SK-N-DZ (cell line): Measurements from ENCODE around the gene LRRC31.

Experiments used
- DNase-seq: peaks from one replicate; pipeline ENCODE4 v3.0.0-alpha.2; 2015; ENCODE audit warnings: low spot score

Gene LRRC31

DNA sequence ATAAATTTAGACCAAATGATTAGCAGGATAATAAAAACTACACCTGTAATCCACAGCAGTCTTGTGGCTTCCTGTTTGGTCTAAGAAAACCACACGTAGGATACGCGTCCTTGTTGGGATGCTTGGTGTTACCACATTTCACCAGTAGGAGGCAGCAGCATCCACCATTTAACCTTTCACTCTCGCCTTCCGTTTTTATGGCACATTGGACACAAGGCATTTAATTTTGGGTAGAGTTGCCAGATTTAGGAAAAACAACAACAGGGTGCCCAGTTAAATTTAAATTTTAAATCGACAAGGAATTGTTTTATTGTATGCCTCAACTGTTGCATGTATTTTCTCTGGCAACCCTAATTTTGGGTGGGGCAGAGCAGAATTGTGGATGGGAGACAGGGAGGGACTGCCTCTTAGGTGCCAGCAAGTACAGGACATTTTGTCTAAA is 6.3 kb downstream of the LRRC31 start:
- DNase-seq: peak; percentile 71

- no peak for DNase-seq
Observed at GRCh38 chr3:169861871-169862270, 7.9 kb downstream of the LRRC31 start.

DNA sequence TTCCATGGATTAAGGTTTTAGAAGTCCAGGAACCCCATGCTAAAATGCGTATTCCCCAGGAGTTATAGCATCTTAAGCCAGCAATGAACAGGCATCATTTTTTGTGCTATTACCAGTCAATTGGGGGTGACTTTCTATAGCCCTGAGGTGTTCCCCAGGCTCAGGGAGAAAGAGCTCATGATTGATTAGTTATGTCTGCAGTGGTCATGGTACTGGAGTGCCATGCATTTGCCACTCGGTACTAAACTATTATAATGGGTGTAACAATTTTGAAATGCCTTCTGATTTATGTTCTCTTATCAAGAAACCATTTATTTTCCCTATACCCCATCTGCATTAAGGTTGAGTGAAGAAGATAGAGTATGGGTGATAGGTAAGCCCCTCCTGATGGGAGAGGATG is 11.9 kb downstream of the LRRC31 start:
- no peak for DNase-seq

DNA sequence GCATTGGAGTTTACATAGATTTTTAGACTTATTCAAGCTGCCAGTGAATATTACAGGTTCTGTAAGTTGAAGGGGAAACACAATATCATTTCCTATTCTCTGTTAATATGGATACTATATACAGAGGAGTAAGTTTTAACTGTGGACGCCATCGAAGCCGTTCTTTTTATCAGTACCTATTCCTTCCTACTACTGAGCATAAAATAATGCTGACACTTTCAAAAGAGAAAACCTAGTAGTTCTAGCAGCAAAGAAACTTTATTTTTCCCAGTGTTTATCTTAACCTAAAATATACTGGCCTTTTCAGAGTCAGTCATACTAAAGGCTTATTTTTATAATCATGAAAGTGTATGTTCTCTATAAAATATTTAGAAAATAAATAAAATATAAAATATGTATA is 14.2 kb downstream of the LRRC31 start:
- DNase-seq: no peak

GRCh38 chr3:169850618-169851017 is 19.1 kb downstream of the LRRC31 start:
- DNase-seq: no peak

DNA sequence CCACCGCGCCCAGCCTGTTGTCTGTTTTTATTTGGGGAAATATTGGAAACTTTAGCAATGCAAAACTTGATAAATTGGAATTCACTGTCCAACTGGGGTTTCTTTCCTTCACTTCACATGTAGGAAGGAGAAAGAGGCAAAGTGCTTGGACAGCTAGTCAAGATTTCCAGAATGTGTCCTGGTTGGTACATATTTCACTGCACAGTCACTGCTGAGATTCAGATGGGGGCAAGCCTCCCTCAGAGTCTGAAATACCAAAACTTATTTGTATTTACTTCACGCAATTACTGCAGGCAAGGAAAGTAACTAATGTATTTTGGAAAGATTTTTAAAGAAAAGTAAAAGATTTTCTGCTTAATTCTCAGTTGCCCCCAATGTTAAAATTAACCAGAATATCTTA is 21.0 kb downstream of the LRRC31 start:
- DNase-seq: no peak

- DNase-seq: no peak
Observed at GRCh38 chr3:169847896-169848295, 21.8 kb downstream of the LRRC31 start.

- DNase-seq: no peak
Observed at GRCh38 chr3:169846458-169847193, 23.1 kb downstream of the LRRC31 start.

DNA sequence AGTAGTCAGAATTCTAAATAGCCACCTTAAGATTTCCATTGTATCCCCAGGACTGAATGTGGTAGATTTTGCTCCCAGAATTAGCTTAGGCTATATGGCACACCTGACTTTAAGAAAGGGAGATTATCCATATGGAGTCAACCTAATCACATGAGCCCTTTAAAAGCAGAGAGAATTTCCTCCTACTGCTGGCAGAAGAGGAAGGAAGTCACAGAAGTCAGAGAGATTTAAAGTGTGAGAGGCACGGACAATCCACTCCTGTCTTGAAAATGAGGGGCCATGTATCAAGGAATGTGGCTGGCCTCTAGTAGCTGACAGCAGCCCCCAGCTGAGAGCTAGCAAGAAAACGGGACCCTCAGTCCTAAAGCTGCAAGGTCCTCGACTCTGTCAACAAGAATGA is 26.8 kb downstream of the LRRC31 start:
- no peak for DNase-seq

- DNase-seq: no peak
Observed at GRCh38 chr3:169841171-169841570, 28.6 kb downstream of the LRRC31 start.

DNA sequence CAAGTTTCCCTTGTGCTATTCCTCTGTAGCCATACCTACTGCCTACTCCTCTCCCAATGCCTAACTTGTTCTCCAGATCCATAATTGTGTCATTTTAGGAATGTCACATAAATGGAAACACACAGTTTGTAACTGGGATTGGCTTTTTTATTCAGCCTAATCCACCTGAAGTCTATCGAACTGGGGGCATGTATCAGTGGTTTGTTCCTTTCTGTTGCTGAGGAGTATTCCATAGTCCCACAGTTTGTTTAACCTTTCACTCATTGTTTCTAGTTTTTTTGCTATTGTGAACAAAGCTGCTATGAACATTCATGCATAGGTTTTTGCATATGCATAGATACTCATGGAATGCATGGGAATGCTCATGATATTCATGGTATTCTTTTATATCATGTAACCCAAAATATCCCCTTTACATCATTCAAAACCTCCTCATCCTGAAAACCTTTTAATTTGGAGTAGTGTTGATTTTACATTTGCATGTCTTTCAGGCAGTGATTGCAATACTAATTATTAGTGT is 31.2 kb downstream of the LRRC31 start:
- DNase-seq: no peak

GRCh38 chr3:169836942-169837275 is 32.8 kb downstream of the LRRC31 start:
- no peak for DNase-seq

DNA sequence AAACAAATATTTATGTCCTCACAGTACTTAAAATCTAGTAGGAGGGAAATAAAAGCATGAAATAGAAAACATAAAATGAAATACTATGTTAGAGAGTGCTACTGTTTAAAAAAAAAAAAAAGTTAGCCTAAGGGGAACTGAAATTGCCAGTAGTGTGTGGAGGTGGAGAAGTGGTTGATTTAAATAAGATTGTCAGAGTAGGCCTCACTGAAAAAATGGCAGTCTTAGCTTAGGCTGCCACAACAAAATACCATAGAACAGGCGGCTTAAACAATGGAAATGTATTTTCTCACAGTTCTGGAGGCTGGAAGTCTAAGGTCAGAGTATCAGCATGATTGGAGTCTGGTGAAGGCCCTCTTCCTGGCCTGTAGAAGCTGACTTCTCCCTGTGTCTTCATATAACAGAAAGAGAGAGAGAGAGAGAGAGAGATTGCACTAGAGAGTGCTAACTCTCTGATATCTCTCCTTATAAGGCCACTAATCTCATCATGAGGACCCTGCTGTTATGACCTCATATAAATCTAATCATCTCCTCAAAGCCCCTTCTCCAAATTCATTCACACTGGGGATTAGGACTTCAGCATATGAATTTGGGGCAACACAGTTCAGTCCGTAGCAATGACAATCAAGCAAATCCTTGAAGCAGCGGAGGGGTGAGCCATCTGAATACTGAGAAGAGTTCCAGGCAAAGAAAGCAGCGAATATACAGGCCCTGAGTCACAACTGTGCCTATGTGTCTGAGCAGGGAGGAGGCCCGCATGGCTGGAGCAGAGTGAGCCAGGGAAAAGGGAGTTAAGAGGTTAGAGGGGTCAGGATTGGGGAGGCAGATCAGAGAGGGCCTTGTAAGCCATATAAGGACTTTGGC is 33.4 kb downstream of the LRRC31 start:
- peak; percentile 13 for DNase-seq

GRCh38 chr3:169835533-169835932 is 34.2 kb downstream of the LRRC31 start:
- no peak for DNase-seq

GRCh38 chr3:169827712-169828111 is 42.0 kb downstream of the LRRC31 start:
- DNase-seq: no peak

DNA sequence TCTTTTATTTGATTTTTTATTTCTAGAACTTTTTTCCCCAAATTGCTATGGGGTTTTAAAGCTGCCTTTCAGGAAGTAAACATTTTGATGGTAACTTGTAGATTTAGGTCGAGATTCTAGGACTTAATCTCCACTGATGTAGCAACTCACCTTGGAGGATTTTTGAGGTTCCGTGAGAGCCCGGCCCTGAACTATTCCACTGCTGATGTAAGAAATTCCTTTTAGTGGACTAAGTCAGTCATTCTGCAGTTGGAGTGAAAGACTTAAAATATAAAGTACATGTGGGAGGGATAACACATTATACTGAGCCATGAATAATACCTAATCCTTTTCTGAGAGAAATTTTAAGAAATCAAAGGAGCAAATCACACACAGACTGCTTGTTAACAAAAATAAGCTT is 44.4 kb downstream of the LRRC31 start:
- no peak for DNase-seq

GRCh38 chr3:169822983-169823382 is 46.8 kb downstream of the LRRC31 start:
- no peak for DNase-seq

DNA sequence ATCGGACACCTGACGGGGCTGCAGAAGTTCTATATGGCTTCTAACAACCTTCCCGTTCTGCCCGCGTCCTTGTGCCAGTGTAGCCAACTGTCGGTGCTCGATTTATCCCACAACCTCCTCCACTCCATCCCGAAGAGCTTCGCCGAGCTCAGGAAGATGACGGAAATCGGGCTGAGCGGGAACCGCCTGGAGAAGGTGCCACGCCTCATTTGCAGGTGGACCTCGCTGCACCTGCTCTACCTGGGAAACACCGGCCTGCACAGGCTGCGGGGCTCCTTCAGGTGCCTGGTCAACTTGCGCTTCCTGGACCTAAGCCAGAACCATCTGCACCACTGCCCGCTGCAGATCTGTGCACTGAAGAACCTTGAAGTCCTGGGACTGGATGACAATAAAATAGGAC is 47.2 kb downstream of the LRRC31 start:
- no peak for DNase-seq

DNA sequence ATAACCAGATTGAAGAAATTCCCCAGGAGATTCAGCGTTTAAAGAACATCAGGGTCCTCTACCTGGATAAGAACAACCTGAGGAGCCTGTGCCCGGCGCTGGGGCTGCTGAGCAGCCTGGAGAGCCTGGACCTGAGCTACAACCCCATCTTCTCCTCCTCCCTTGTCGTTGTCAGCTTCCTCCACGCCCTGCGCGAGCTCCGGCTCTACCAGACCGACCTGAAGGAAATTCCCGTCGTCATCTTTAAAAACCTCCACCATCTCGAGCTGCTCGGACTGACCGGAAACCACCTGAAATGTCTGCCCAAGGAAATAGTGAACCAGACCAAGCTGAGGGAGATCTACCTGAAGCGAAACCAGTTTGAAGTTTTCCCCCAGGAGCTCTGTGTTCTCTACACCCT is 47.6 kb downstream of the LRRC31 start:
- DNase-seq: no peak

GRCh38 chr3:169818316-169818715 is 51.4 kb downstream of the LRRC31 start:
- no peak for DNase-seq

DNA sequence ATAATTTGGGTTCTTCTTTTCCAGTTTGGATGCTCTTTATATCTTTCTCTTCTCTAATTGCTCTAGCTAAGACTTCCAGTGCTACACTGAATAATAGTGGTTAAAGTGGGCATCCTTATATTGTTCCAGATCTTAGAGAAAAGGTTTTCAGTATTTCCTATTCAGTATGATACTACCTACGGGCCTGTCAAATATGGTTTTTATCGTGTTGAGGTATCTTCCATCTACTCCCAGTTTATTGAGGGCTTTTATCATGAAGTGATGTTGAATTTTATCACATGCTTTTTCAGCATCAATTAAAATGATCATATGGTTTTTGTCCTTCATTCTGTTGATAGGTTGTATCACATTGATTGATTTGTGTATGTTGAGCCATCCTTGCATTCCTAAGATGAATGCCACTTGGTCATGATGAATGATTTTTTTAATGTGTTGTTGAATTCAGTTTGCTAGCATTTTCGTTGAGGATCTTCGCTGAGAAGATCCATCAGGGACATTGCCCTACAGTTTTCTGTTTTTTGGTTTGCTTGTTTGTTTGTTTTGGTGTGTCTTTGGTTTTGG is 54.1 kb downstream of the LRRC31 start:
- DNase-seq: no peak

- DNase-seq: peak; percentile 54
Observed at GRCh38 chr3:169813757-169814517, 55.8 kb downstream of the LRRC31 start.
